Neural progenitor cell (in vitro differentiated cells): ENCODE measurements around the gene GALNTL6.

Experiments
- EZH2phosphoT487 ChIP-seq: fragments of 200-600 bp; sonication (generic); IDR thresholded peaks from 2 replicates; pipeline ENCODE4 v1.6.1; 2017; ENCODE audit warnings: antibody characterized with exemption
- TF ChIP-seq, protein P1 (sequence below): fragments of 200-600 bp; sonication (generic); IDR thresholded peaks from 2 replicates; pipeline ENCODE4 v1.5.1; 2017; ENCODE audit warnings: antibody characterized with exemption, mild to moderate bottlenecking

DNA sequence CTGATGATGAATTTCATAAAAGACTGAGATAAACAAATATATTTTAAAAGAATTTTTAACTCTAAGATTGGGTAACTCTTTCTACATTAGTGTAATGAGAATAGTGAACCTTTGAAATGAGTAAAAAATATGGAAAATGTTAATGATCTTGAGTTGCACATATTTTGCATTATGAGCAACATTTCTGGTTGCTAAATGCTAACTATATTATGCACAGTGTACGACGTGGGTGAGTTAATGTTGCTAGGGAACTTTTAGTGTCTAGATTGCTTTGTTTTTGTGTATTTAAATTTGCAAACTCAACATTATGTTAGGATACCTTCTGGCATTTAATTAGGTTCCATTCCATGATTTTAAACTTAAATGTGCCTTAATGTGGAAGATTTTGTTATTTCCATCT lies 742.5 kb downstream of the GALNTL6 start:
- TF ChIP-seq, protein P1, sequence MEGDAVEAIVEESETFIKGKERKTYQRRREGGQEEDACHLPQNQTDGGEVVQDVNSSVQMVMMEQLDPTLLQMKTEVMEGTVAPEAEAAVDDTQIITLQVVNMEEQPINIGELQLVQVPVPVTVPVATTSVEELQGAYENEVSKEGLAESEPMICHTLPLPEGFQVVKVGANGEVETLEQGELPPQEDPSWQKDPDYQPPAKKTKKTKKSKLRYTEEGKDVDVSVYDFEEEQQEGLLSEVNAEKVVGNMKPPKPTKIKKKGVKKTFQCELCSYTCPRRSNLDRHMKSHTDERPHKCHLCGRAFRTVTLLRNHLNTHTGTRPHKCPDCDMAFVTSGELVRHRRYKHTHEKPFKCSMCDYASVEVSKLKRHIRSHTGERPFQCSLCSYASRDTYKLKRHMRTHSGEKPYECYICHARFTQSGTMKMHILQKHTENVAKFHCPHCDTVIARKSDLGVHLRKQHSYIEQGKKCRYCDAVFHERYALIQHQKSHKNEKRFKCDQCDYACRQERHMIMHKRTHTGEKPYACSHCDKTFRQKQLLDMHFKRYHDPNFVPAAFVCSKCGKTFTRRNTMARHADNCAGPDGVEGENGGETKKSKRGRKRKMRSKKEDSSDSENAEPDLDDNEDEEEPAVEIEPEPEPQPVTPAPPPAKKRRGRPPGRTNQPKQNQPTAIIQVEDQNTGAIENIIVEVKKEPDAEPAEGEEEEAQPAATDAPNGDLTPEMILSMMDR = no peak
- TF ChIP-seq EZH2phosphoT487 = no peak
